MCF 10A (cell line): ENCODE measurements around the gene PITPNB. TPM values are rescaled to one million over a fixed set of nuclear protein-coding genes. Genes with fewer than 3 reads are reported as not detected.

Experiments used
- BruUV-seq: library from RNA; stranded (reverse); fragments of 400-500 nt; replicated peaks from 2 replicates; lab custom pipeline; 2021; lab: Mats Ljungman, UMichigan
- CTCF ChIA-PET: fragments of 300-600 bp; sonication (Branson Sonifier 250); formaldehyde crosslinking; extraction: SDS; loops from one replicate; lab custom pipeline; 2021; ENCODE audit warnings: antibody characterized with exemption, inconsistent platforms; lab: Yijun Ruan, JAX
- POLR2A ChIA-PET: fragments of 300-600, 350-650 bp; sonication (Branson Sonifier 250); formaldehyde crosslinking; extraction: SDS; loops from one replicate; lab custom pipeline; 2020; ENCODE audit warnings: antibody characterized with exemption, inconsistent platforms; lab: Yijun Ruan, JAX
- DNase-seq: peaks from one replicate; pipeline ENCODE4 v3.0.0-alpha.2; 2018; ENCODE audit not compliant: unreplicated experiment
- H3K27ac Mint-ChIP-seq: one replicate; pipeline ENCODE4 v1.8.0; 2022; ENCODE audit warnings: mild to moderate bottlenecking, low read depth, mixed read lengths; ENCODE audit not compliant: unreplicated experiment
- H3K27me3 Mint-ChIP-seq: one replicate; pipeline ENCODE4 v1.8.0; 2022; ENCODE audit warnings: mixed read lengths; ENCODE audit not compliant: insufficient read depth, unreplicated experiment
- H3K36me3 Mint-ChIP-seq: one replicate; pipeline ENCODE4 v1.8.0; 2022; ENCODE audit warnings: mild to moderate bottlenecking, moderate library complexity, mixed read lengths; ENCODE audit not compliant: insufficient read depth, unreplicated experiment
- H3K4me1 Mint-ChIP-seq: one replicate; pipeline ENCODE4 v1.8.0; 2022; ENCODE audit warnings: mixed read lengths; ENCODE audit not compliant: insufficient read depth, unreplicated experiment
- H3K4me3 Mint-ChIP-seq: one replicate; pipeline ENCODE4 v1.8.0; 2022; ENCODE audit warnings: mild to moderate bottlenecking, moderate library complexity, mixed read lengths; ENCODE audit not compliant: unreplicated experiment
- H3K9me3 Mint-ChIP-seq: one replicate; pipeline ENCODE4 v1.8.0; 2022; ENCODE audit warnings: mixed read lengths; ENCODE audit not compliant: unreplicated experiment
- CTCF ChIP-seq: fragments of 200-600 bp; IDR thresholded peaks from one replicate; pipeline ENCODE4 v1.8.0; 2022; ENCODE audit warnings: antibody characterized with exemption, mild to moderate bottlenecking; ENCODE audit not compliant: unreplicated experiment
- intact Hi-C: fragments of 100-400 bp; cut with micrococcal nuclease; formaldehyde crosslinking; loops from 2 replicates; pipeline ENCODE4 v1.14.1; 2022
- total RNA-seq: library from RNA; stranded (reverse); gene quantifications from 2 replicates; pipeline ENCODE4 v1.2.3, GENCODE V29; 2022

The PITPNB gene
- total RNA-seq, 1 experiment from 2014 or later = 124 TPM

- H3K36me3 Mint-ChIP-seq = peaks cover 41% of the 10 kb centered on the region
- H3K4me1 Mint-ChIP-seq = peaks cover 30% of the 10 kb centered on the region
- intact Hi-C loops = loop anchor here (10.0 kb wide), 1 partner anchor 141 kb away; no protein-coding TSS in a partner anchor
- POLR2A ChIA-PET = interaction anchor here (0.5 to 0.7 kb wide), 2 partner anchors 54 to 65 kb away, joined by 3 read pairs; partner anchors contain the start of gene PITPNB
- no peaks in the 10 kb centered on the region for H3K27me3 Mint-ChIP-seq
- H3K4me3 Mint-ChIP-seq = peak overlapping the region; percentile 33
- H3K27ac Mint-ChIP-seq = peak overlapping the region; percentile 98
- no peak for DNase-seq
- CTCF ChIA-PET = interaction anchor here (1.6 kb wide), 1 partner anchor 15 kb away, joined by 3 read pairs; no protein-coding TSS in a partner anchor
- TF ChIP-seq CTCF = no peak
- H3K9me3 Mint-ChIP-seq = no peaks in the 10 kb centered on the region
- BruUV-seq = no TSS peak
Observed at GRCh38 chr22:27865496-27865895, 53.6 kb downstream of the PITPNB start.

GRCh38 chr22:27863556-27863955, 55.5 kb downstream of the PITPNB start:
- Mint-ChIP-seq H3K27me3 (no peaks in the 10 kb centered on the region), H3K36me3 (peaks cover 53% of the 10 kb centered on the region), H3K9me3 (no peaks in the 10 kb centered on the region), H3K4me1 (peaks cover 35% of the 10 kb centered on the region), H3K27ac (no peak overlapping the region), H3K4me3 (no peak overlapping the region)
- no peak for TF ChIP-seq CTCF
- intact Hi-C loops = loop anchor here (10.0 kb wide), 1 partner anchor 139 kb away; no protein-coding TSS in a partner anchor
- no TSS peak for BruUV-seq
- CTCF ChIA-PET = interaction anchor here (0.6 to 1.1 kb wide), 3 partner anchors 11 to 83 kb away, joined by 3 to 4 read pairs (median 3); no protein-coding TSS in a partner anchor
- no peak for DNase-seq
- POLR2A ChIA-PET = interaction anchor here (0.7 kb wide), 1 partner anchor 268 kb away, joined by 3 read pairs; no protein-coding TSS in a partner anchor

GRCh38 chr22:27863001-27863400, 56.1 kb downstream of the PITPNB start:
- Mint-ChIP-seq H3K36me3 (peaks cover 58% of the 10 kb centered on the region), H3K4me1 (peaks cover 30% of the 10 kb centered on the region), H3K27ac (no peak overlapping the region), H3K9me3 (no peaks in the 10 kb centered on the region), H3K4me3 (no peak overlapping the region), H3K27me3 (no peaks in the 10 kb centered on the region)
- no peak for TF ChIP-seq CTCF
- ChIA-PET CTCF (interaction anchor here (0.6 to 1.1 kb wide), 3 partner anchors 9 to 19 kb away, joined by 4 read pairs; no protein-coding TSS in a partner anchor), POLR2A (interaction anchor here (1.3 kb wide), 1 partner anchor 9 kb away, joined by 5 read pairs; no protein-coding TSS in a partner anchor)
- BruUV-seq = no TSS peak
- intact Hi-C loops = loop anchor here (10.0 kb wide), 1 partner anchor 138 kb away; no protein-coding TSS in a partner anchor
- DNase-seq = no peak

GRCh38 chr22:27859336-27859735, 59.7 kb downstream of the PITPNB start:
- no peak for DNase-seq
- Mint-ChIP-seq H3K9me3 (no peaks in the 10 kb centered on the region), H3K27ac (peak overlapping the region; percentile 76), H3K4me3 (peak overlapping the region; percentile 6), H3K36me3 (peaks cover 81% of the 10 kb centered on the region), H3K4me1 (peaks cover 5% of the 10 kb centered on the region), H3K27me3 (no peaks in the 10 kb centered on the region)
- ChIA-PET CTCF (interaction anchor here (1.1 to 2.3 kb wide), 2 partner anchors 20 to 22 kb away, joined by 3 to 7 read pairs; no protein-coding TSS in a partner anchor), POLR2A (no interaction called here)
- intact Hi-C loops = no loop called here
- TF ChIP-seq CTCF = no peak
- BruUV-seq = no TSS peak
